Left ventricle myocardium inferior (tissue), 1 donor: Measurements from ENCODE around the gene AQP5. TPM values are rescaled to one million over a fixed set of nuclear protein-coding genes. Genes with fewer than 3 reads are reported as not detected.

Experiments
- DNase-seq: peaks from one replicate; pipeline ENCODE4 v3.0.0-alpha.2; 2020
- H3K27ac ChIP-seq: fragments of 200-600 bp; replicated peaks from 2 replicates; pipeline ENCODE4 v1.8.0; 2021
- H3K27me3 ChIP-seq: fragments of 200-600 bp; 2 replicates; pipeline ENCODE4 v1.8.0; 2021; ENCODE audit warnings: low read depth
- H3K36me3 ChIP-seq: fragments of 200-600 bp; 2 replicates; pipeline ENCODE4 v1.8.0; 2021
- H3K4me1 ChIP-seq: fragments of 200-600 bp; 2 replicates; pipeline ENCODE4 v1.8.0; 2021
- H3K4me3 ChIP-seq: fragments of 200-600 bp; 2 replicates; pipeline ENCODE4 v1.8.0; 2021; ENCODE audit warnings: mild to moderate bottlenecking, moderate library complexity
- H3K9me3 ChIP-seq: fragments of 200-600 bp; replicated peaks from 2 replicates; pipeline ENCODE4 v1.8.0; 2021
- CTCF ChIP-seq: fragments of 200-600 bp; IDR thresholded peaks from 2 replicates; pipeline ENCODE4 v1.8.0; 2021; ENCODE audit warnings: antibody characterized with exemption, mild to moderate bottlenecking, borderline replicate concordance
- intact Hi-C: fragments of 100-400 bp; cut with micrococcal nuclease; formaldehyde crosslinking; loops from one replicate; pipeline ENCODE4 v1.11.0; 2022
- long read RNA-seq: library from polyadenylated mRNA; unstranded; transcript quantifications from one replicate; pipeline ENCODE4 v2.0.0, GENCODE V29; 2021
- total RNA-seq: library from RNA; stranded (reverse); fragmentation: NEBNext Ultra II Directional; extraction: Animal tissue kit (Norgen Biotek cat#: 25700); gene quantifications from one replicate; pipeline ENCODE4 v1.2.1, GENCODE V29; 2021
- donor health status: DM: no; HTN: yes; CAD: no; lungs with severe emphysema.

The AQP5 gene
- 0.41 TPM for total RNA-seq
- long read RNA-seq, partial matches to known transcripts = 0 of 2 reads
- long read RNA-seq, other reads (novel, unspliced or antisense) = 1 of 2 reads

GRCh38 chr12:49961111-49961922 lies at the start of gene AQP5:
Gene AQP5 (plus strand): TSS chr12:49961872. CDS start chr12:49962018, 146 bp downstream.
- no peak for TF ChIP-seq CTCF
- Histone ChIP-seq H3K4me1 (peaks cover 32% of the 10 kb centered on the region), H3K4me3 (peak within 1 kb of the TSS; percentile 61), H3K36me3 (no peaks in the 10 kb centered on the region), H3K27ac (no peak within 1 kb of the TSS), H3K9me3 (no peaks in the 10 kb centered on the region), H3K27me3 (peaks cover 68% of the 10 kb centered on the region)
- intact Hi-C loops = no loop called here
- DNase-seq = no peak

DNA sequence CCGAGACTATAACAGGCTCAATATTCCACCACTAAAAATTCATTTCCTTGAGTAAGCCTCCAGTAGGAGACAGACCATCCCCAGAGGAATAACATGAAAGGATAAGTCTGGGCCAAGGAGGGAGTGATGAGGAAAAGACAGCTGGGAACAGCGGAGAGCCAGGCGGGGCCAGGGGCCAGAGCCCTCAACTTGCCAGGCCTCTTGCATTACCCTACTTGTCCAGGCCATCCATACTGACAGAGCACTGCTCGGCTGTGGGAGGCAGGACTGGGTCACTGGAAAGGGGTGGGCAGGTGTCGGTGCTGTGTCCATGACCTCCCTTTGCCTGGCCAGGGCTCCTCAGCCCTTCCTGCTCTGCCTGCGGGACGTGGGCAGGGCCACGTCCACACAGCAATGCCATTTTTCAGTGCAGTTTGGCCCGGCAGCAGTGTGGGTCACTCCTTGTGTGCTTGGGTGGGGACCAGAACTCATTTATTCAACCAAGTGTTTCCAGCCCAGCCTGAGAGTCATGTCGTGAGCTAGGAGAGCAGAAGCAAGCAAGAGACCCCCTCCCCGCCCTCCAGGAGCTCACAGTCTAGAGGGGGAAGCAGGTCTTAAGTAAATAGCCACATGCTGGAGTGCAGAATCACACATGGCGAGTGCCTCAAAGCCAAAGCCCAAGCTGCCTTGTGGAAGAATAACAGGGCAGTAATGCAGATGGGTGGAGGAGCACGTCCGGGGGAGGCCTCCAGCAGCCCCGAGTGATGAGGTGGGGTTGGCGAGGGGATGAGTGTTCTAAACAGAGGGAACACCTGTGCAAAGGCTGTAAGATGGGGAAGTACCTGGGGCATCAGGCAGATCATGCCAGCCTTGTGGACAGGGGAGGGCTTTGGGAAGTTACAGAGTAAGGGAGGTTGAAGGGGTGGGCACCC lies 49.1 kb upstream of the AQP5 start:
- Histone ChIP-seq H3K36me3 (no peaks in the 10 kb centered on the region), H3K4me3 (no peak overlapping the region), H3K4me1 (peaks cover 7% of the 10 kb centered on the region), H3K9me3 (no peaks in the 10 kb centered on the region), H3K27me3 (peaks cover 30% of the 10 kb centered on the region), H3K27ac (peak overlapping the region; percentile 19)
- intact Hi-C loops = no loop called here
- peak; percentile 60 for DNase-seq
- no peak for TF ChIP-seq CTCF

DNA sequence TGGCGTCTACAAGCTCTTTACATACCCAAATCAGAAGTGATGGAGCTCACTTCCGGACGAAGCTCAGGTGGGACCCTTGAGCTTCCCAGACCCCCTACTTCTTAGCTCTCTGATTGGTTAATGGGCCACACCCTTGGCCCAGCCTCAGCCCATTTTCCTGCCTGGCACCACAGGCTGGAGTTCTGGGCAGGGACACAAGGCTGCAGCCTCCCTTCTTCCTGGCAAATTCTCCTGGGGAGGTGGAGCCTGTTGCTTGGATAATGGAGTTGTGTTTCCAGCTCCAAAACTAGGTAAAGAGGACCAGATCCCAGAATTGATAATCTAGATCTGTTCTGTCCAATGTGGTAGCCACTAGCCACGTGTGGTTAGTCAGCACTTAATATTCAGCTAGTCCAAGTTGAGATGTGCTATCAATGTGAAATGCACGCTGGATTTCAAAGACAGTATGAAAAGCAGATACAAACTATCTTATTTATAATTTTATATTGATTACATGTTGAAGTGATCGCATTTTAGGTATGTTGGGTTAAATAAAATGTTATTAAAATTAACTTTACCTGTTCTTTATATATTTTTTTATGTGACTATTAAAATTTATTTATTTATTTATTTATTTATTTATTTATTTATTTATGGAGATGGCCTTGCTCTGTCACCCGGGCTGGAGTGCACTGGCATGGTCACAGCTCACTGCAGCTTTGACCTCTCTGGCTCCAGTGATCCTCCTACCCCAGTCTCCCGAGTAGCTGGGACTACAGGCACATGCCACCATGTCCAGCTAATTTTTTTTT lies 45.3 kb upstream of the AQP5 start:
- no peak for DNase-seq
- H3K27ac ChIP-seq = no peak overlapping the region
- no peaks in the 10 kb centered on the region for H3K36me3 ChIP-seq
- no peak for TF ChIP-seq CTCF
- H3K27me3 ChIP-seq = peaks cover 30% of the 10 kb centered on the region
- no peak overlapping the region for H3K4me3 ChIP-seq
- H3K4me1 ChIP-seq = peaks cover 7% of the 10 kb centered on the region
- no peaks in the 10 kb centered on the region for H3K9me3 ChIP-seq
- intact Hi-C loops = no loop called here

DNA sequence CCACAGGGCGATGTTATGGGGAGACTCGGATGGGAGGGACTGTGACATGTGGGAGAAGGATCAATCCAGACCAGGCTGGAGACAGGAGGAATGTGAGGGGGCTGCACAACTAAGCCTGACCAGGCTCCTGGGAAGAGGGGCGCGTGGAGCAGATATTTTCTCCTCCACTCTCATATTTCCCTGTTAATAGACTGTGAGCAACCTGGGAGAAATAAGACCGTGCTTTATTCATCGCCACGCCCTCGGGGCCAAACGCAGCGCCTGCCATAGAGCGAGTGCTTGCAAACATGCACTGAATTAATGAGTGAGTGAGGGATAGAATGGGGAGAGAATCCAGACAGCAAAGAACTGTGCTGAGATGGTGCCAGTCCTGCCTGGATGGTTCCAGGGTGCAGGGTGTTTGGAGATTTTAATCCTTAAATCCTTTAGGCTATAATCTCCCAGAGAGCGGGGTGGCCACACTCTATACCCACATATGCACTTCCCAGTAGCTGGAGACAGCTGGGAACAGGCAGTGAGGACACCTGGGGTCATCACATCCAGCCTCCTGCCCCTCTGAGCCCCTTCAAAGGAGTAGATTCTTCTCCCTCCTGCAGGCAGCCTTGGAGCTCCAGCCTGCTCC lies 44.4 kb upstream of the AQP5 start:
- DNase-seq = no peak
- intact Hi-C loops = no loop called here
- Histone ChIP-seq H3K4me3 (no peak overlapping the region), H3K4me1 (peaks cover 15% of the 10 kb centered on the region), H3K27me3 (peaks cover 26% of the 10 kb centered on the region), H3K27ac (no peak overlapping the region), H3K36me3 (no peaks in the 10 kb centered on the region), H3K9me3 (no peaks in the 10 kb centered on the region)
- no peak for TF ChIP-seq CTCF
